Measurements from ENCODE around the gene SYT1.

DNA sequence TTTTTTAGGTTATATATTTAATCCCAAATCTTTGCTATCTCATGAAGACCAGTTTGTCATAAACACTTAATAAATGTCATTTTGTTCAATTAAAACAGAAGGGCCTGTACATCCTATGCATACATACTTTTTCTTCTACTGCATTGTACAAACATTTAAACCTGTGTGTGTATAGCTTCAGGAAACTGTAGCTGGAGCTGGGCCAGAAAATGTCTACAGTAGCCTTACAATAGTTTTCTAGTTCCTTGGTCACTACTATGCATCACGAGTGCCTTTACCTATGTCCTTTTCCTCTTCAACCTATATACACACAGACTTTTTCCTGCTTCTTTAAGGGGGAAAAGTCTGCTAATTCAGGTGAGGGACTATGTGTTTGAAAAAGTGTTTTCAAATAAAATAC lies 523.4 kb downstream of the SYT1 start:
- TF ChIP-seq YY1 (tag by site-specific recombination; IDR thresholded peaks at IDR 0.05) (no peak), ZNF626 (tag by site-specific recombination; IDR thresholded peaks at IDR 0.05) (no peak), ZNF747 (tag by site-specific recombination; IDR thresholded peaks at IDR 0.05) (no peak), ZNF214 (tag by site-specific recombination; IDR thresholded peaks at IDR 0.05; ENCODE audit: borderline replicate concordance) (no peak), ZNF624 (tag by site-specific recombination; IDR thresholded peaks at IDR 0.05) (no peak), ZNF274 (IDR thresholded peaks at IDR 0.05; ENCODE audit: low read length) (no peak), ZNF274 (tag by site-specific recombination; IDR thresholded peaks at IDR 0.05; ENCODE audit: borderline replicate concordance) (no peak), ZBTB26 (tag by site-specific recombination; optimal IDR thresholded peaks at IDR 0.05) (no peak)
- TF ChIP-seq, protein P1, sequence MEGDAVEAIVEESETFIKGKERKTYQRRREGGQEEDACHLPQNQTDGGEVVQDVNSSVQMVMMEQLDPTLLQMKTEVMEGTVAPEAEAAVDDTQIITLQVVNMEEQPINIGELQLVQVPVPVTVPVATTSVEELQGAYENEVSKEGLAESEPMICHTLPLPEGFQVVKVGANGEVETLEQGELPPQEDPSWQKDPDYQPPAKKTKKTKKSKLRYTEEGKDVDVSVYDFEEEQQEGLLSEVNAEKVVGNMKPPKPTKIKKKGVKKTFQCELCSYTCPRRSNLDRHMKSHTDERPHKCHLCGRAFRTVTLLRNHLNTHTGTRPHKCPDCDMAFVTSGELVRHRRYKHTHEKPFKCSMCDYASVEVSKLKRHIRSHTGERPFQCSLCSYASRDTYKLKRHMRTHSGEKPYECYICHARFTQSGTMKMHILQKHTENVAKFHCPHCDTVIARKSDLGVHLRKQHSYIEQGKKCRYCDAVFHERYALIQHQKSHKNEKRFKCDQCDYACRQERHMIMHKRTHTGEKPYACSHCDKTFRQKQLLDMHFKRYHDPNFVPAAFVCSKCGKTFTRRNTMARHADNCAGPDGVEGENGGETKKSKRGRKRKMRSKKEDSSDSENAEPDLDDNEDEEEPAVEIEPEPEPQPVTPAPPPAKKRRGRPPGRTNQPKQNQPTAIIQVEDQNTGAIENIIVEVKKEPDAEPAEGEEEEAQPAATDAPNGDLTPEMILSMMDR (tag by site-specific recombination; IDR thresholded peaks at IDR 0.05): no peak

Data from HEK293 (cell line).